Neuronal stem cell (in vitro differentiated cells): ENCODE results near the gene DPY19L3.
"Not testable (repeated sequence)": the region's sequence is repeated elsewhere in the genome, so short reads cannot be mapped to it uniquely, and the experiment has no call there.

Source experiments
- DNase-seq: peaks from one replicate; pipeline ENCODE4 v3.0.0-alpha.2; 2013; ENCODE audit warnings: low spot score
- H2AFZ ChIP-seq: one replicate; pipeline ENCODE4 v1.6.1; 2013; ENCODE audit warnings: mild to moderate bottlenecking, low read length, inconsistent platforms
- H2AK5ac ChIP-seq: 2 replicates; pipeline ENCODE4 v1.6.1; 2013; ENCODE audit warnings: low read depth, mild to moderate bottlenecking, inconsistent platforms, low read length, moderate library complexity, mixed read lengths
- H2BK120ac ChIP-seq: 2 replicates; pipeline ENCODE4 v1.6.1; 2013; ENCODE audit warnings: low read depth, mild to moderate bottlenecking, inconsistent platforms, low read length, moderate library complexity, mixed read lengths
- H2BK12ac ChIP-seq: one replicate; pipeline ENCODE4 v1.6.1; 2013; ENCODE audit warnings: low read length, inconsistent platforms
- H2BK15ac ChIP-seq: 2 replicates; pipeline ENCODE4 v1.6.1; 2013; ENCODE audit warnings: mild to moderate bottlenecking, low read length, inconsistent platforms, mixed read lengths
- H2BK5ac ChIP-seq: one replicate; pipeline ENCODE4 v1.6.1; 2013; ENCODE audit warnings: inconsistent platforms, mild to moderate bottlenecking, low read length, moderate library complexity
- H3K14ac ChIP-seq: one replicate; pipeline ENCODE4 v1.6.1; 2013; ENCODE audit warnings: low read length, inconsistent platforms
- H3K18ac ChIP-seq: 2 replicates; pipeline ENCODE4 v1.6.1; 2013; ENCODE audit warnings: low read length, inconsistent platforms
- H3K23ac ChIP-seq: 2 replicates; pipeline ENCODE4 v1.6.1; 2013; ENCODE audit warnings: low read depth, mild to moderate bottlenecking, mixed read lengths, low read length, inconsistent platforms; ENCODE audit not compliant: poor library complexity
- H3K27ac ChIP-seq: replicated peaks from 3 replicates; pipeline ENCODE4 v1.5.1; 2013; ENCODE audit warnings: low read length, inconsistent platforms
- H3K27me3 ChIP-seq, 3 experiments: 2 replicates each; pipeline ENCODE4 v1.6.1; 2013; ENCODE audit warnings: low read length in 3 of 3, mild to moderate bottlenecking in 2 of 3, inconsistent platforms in 1 of 3, low read depth in 1 of 3, mixed read lengths in 1 of 3, moderate library complexity in 1 of 3; ENCODE audit not compliant: control insufficient read depth in 3 of 3, insufficient read depth in 3 of 3
- H3K36me3 ChIP-seq, 2 donors: replicated peaks in 1 of 2; 2 replicates each; pipeline ENCODE4 v1.6.1; 2013; ENCODE audit warnings: low read length in 2 of 2; ENCODE audit not compliant: control insufficient read depth in 2 of 2, insufficient read depth in 2 of 2
- H3K4ac ChIP-seq: 2 replicates; pipeline ENCODE4 v1.6.1; 2013; ENCODE audit warnings: inconsistent platforms, mild to moderate bottlenecking, low read length, moderate library complexity
- H3K4me1 ChIP-seq, 2 donors: 1 replicate in 1 of 2; 2 replicates in 1 of 2; pipeline ENCODE4 v1.6.1; 2013; ENCODE audit warnings: low read length in 2 of 2, low read depth in 1 of 2; ENCODE audit not compliant: control insufficient read depth in 2 of 2, insufficient read depth in 1 of 2
- H3K4me2 ChIP-seq: one replicate; pipeline ENCODE4 v1.6.1; 2013; ENCODE audit warnings: mild to moderate bottlenecking, low read length, inconsistent platforms; ENCODE audit not compliant: insufficient read depth, poor library complexity, severe bottlenecking
- H3K4me3 ChIP-seq, 2 donors: 2 replicates each; pipeline ENCODE4 v1.5.1; 2013; ENCODE audit warnings: low read length in 2 of 2, mild to moderate bottlenecking in 2 of 2, inconsistent platforms in 1 of 2, moderate library complexity in 1 of 2
- H3K79me1 ChIP-seq: one replicate; pipeline ENCODE4 v1.6.1; 2013; ENCODE audit warnings: low read depth, mild to moderate bottlenecking, inconsistent platforms, low read length, moderate library complexity
- H3K9ac ChIP-seq: one replicate; pipeline ENCODE4 v1.6.1; 2013; ENCODE audit warnings: mild to moderate bottlenecking, low read depth, low read length, inconsistent platforms; ENCODE audit not compliant: poor library complexity
- H3K9me3 ChIP-seq, 2 donors: replicated peaks in 1 of 2; 2 replicates each; pipeline versions ENCODE3 to v1.6.1; 2013; ENCODE audit warnings: low read length in 2 of 2, mild to moderate bottlenecking in 2 of 2, inconsistent platforms in 1 of 2, low read depth in 1 of 2, mixed read lengths in 1 of 2, moderate library complexity in 1 of 2; ENCODE audit not compliant: control insufficient read depth in 2 of 2, insufficient read depth in 1 of 2
- H4K8ac ChIP-seq: one replicate; pipeline ENCODE4 v1.6.1; 2013; ENCODE audit warnings: low read depth, mild to moderate bottlenecking, inconsistent platforms, low read length, moderate library complexity
- H4K91ac ChIP-seq: one replicate; pipeline ENCODE4 v1.6.1; 2013; ENCODE audit warnings: low read length, low read depth, mild to moderate bottlenecking, inconsistent platforms; ENCODE audit not compliant: poor library complexity
- WGBS, 2 donors: extraction: QIAGEN DNeasy Blood & Tissue Kit; methylation state at CpG; one replicate each; pipeline ENCODE4 v1.1.7; 2013; ENCODE audit warnings: missing lambda C conversion rate in 2 of 2, mixed read lengths in 1 of 2; ENCODE audit not compliant: insufficient read length in 2 of 2, insufficient replicate concordance in 1 of 2; ENCODE audit errors: extremely low coverage in 2 of 2; 5-methylcytosine and 5-hydroxymethylcytosine counted together

The DPY19L3 gene

DNA sequence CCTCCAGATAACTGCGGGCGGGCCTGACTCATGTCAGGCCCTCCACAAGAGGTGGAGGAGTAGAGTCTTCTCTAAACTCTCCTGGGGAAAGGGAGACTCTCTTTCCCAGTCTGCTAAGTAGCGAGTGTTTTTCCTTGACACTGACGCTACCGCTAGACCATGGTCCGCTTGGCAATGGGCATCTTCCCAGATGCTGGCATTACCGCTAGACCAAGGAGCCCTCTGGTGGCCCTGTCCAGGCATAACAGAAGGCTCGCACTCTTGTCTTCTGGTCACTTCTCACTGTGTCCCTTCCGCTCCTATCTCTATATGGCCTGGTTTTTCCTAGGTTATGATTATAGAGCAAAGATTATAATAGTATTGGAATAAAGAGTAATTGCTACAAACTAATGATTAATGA is 28.5 kb upstream of the DPY19L3 start:
- H3K36me3 ChIP-seq = peaks cover 25 to 86% of the 10 kb centered on the region in 2 donors
- DNase-seq, H3K4me1 ChIP-seq, H3K79me1 ChIP-seq, H2AK5ac ChIP-seq, H3K27me3 ChIP-seq, H3K9me3 ChIP-seq, H3K9ac ChIP-seq, H4K8ac ChIP-seq, H2BK12ac ChIP-seq, H3K14ac ChIP-seq, H3K4me2 ChIP-seq, H2BK5ac ChIP-seq, H3K4me3 ChIP-seq, H2AFZ ChIP-seq, H4K91ac ChIP-seq, H3K23ac ChIP-seq, H3K27ac ChIP-seq, H3K4ac ChIP-seq, H2BK120ac ChIP-seq, H3K18ac ChIP-seq, H2BK15ac ChIP-seq: not testable (repeated sequence)
- WGBS, 2 donors = no CpG with 5 or more reads among the region's 9 CpGs

DNA sequence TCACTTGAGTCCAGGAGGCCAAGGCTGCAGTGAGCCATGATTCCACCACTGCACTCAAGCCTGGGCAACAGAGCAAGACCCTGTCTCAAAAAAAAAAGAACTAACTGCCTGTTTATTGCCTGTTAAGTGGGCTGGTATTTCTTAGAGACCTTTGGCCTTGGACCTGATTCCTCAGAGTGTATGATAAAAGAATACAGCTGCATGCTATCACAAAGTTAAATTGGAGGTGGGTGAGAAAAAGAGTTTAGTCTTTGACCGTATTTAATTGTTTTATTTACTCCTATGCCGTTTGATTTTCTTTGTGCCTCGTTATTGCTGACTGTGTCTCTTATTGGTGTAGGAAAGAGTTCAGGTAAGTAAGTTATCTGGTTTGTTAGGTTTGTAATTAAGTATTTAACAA is 25.3 kb upstream of the DPY19L3 start:
- Histone ChIP-seq H3K14ac (no peak overlapping the region), H2AFZ (no peak overlapping the region), H3K36me3 (peaks cover 15 to 88% of the 10 kb centered on the region in 2 donors), H3K27me3 (no peaks in the 10 kb centered on the region), H3K23ac (no peak overlapping the region), H3K4me1 (no peaks in the 10 kb centered on the region), H3K79me1 (no peaks in the 10 kb centered on the region), H2BK15ac (no peak overlapping the region), H3K18ac (no peak overlapping the region), H3K4ac (no peak overlapping the region), H2BK12ac (no peak overlapping the region), H2BK120ac (no peak overlapping the region), H3K9me3 (no peaks in the 10 kb centered on the region), H2AK5ac (no peak overlapping the region), H4K91ac (no peak overlapping the region), H3K27ac (no peak overlapping the region), H3K4me2 (no peak overlapping the region), H3K9ac (no peak overlapping the region), H3K4me3 (no peak overlapping the region), H4K8ac (no peak overlapping the region), H2BK5ac (no peak overlapping the region)
- no peak for DNase-seq
- no CpG with 5 or more reads among the region's 3 CpGs for WGBS, 2 donors

DNA sequence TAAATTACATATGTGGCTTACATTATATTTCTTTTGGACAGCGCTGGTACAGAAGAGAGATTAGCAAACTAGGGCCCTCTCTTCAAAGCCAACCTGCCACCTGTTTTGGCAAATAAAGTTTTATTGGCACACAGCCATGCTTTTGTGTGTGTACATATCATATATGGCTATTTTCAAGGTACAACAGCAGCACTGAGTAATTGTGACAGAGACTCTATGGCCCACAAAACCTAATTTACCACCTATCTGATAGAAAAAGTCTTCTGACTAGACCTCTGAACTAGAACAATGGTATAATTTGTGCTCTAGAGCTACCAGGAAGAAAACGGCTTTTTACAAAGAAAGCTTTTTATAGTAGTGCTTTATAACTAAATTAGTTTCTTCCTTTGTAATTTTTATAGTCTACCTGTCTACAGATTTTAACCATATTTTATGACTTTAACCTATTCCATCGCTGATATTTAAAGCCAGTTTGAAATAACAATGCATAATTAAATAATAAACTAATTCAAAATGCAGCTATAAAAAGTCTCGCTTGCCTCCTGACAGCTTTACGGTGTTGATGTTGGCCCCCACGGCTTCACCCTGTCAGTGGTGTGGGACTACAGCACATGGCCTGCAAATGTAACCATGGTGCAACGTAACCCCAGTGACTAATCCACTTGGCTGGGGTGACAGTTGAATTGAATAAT is 17.7 kb upstream of the DPY19L3 start:
- no peak overlapping the region for H3K27ac ChIP-seq
- no peak overlapping the region for H4K91ac ChIP-seq
- H3K79me1 ChIP-seq = no peaks in the 10 kb centered on the region

DNA sequence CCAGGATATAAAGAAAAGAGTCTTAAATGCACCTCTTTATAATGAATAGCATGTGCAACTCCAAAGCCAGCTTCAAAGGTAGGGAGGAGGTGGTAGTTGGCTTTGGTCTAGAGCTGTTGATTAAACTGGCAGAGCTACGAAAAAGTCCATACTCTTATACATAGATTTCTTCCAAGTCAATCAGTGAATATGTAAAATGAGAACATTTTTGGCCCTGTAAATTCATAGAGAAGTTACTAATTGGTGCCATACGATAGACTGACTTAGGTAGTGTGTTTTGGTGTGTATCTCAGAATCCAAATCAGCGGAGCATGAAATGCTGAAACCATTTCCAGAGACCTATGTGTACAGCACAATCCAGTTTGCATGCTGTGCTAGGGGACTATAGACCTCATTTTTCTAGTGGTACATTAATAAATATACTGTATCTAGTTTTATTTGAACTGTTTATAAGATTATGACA is 17.1 kb upstream of the DPY19L3 start:
- no peak overlapping the region for H2AFZ ChIP-seq
- H2BK5ac ChIP-seq = no peak overlapping the region
- no peak overlapping the region for H3K14ac ChIP-seq
- H3K9me3 ChIP-seq = no peaks in the 10 kb centered on the region
- H4K8ac ChIP-seq = no peak overlapping the region
- no peak overlapping the region for H2BK15ac ChIP-seq
- no peak overlapping the region for H3K4ac ChIP-seq
- no peak overlapping the region for H2AK5ac ChIP-seq
- no peak overlapping the region for H3K9ac ChIP-seq
- H3K4me1 ChIP-seq = no peaks in the 10 kb centered on the region
- no peak overlapping the region for H2BK120ac ChIP-seq
- no CpG with 5 or more reads among the region's 3 CpGs for WGBS, 2 donors
- no peaks in the 10 kb centered on the region for H3K27me3 ChIP-seq
- H3K4me3 ChIP-seq = no peak overlapping the region
- no peaks in the 10 kb centered on the region for H3K79me1 ChIP-seq
- no peak overlapping the region for H3K23ac ChIP-seq
- no peak for DNase-seq
- no peak overlapping the region for H4K91ac ChIP-seq
- peaks cover 0 to 39% of the 10 kb centered on the region in 2 donors for H3K36me3 ChIP-seq
- no peak overlapping the region for H3K27ac ChIP-seq
- H2BK12ac ChIP-seq = no peak overlapping the region
- H3K18ac ChIP-seq = no peak overlapping the region
- no peak overlapping the region for H3K4me2 ChIP-seq

More for the DNA sequence above, 17.7 kb upstream of the DPY19L3 start:
- no peak overlapping the region for H3K4me2 ChIP-seq
- DNase-seq = no peak
- H4K8ac ChIP-seq = no peak overlapping the region
- H2BK5ac ChIP-seq = no peak overlapping the region
- no CpG with 5 or more reads among the region's 7 CpGs for WGBS, 2 donors
- H3K9ac ChIP-seq = no peak overlapping the region
- H3K23ac ChIP-seq = no peak overlapping the region
- no peak overlapping the region for H3K14ac ChIP-seq
- no peak overlapping the region for H3K4ac ChIP-seq
- H3K9me3 ChIP-seq = no peaks in the 10 kb centered on the region
- H3K36me3 ChIP-seq = peaks cover 2 to 45% of the 10 kb centered on the region in 2 donors
- no peak overlapping the region for H2AK5ac ChIP-seq
- no peaks in the 10 kb centered on the region for H3K27me3 ChIP-seq
- H3K4me3 ChIP-seq = no peak overlapping the region
- no peak overlapping the region for H2BK12ac ChIP-seq
- H3K4me1 ChIP-seq = no peaks in the 10 kb centered on the region
- no peak overlapping the region for H3K18ac ChIP-seq
- no peak overlapping the region for H2BK120ac ChIP-seq
- no peak overlapping the region for H2AFZ ChIP-seq
- no peak overlapping the region for H2BK15ac ChIP-seq
